Stimulated activated CD8-positive, alpha-beta memory T cell treated with anti-CD3 and anti-CD28 coated beads, Interleukin-12 subunit alpha, Interleukin-12 subunit beta, amount 100 ng/mL, for 1 hour (primary cell): ENCODE results near the gene RING1.

ENCODE experiments used
- DNase-seq: peaks from one replicate; pipeline ENCODE4 v3.0.0-alpha.2; 2020; ENCODE audit warnings: low read depth

The RING1 gene

GRCh38 chr6:33192671-33193602, 15.4 kb upstream of the RING1 start:
- no peak for DNase-seq

DNA sequence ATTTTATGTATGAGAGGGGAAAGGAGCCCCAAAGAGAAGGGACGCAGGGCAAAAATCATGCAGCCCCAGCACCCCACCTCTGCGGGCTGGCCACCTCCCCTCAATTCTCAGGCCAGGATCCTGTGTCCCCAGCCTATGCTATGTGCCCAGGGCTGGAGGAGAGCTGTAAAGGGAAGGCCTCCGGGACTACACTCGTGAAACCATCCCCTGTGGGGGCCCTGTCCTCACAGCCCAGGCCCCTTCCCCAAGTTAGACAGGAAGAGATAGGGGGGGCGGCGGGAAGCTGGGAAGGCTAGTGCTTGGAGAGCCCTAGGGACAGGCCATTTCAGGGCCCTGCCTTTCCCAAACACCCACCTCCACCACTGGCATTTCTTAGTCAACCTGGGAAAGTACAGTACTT, 14.7 kb upstream of the RING1 start:
- DNase-seq: no peak

GRCh38 chr6:33194431-33194979, 13.8 kb upstream of the RING1 start:
- no peak for DNase-seq

GRCh38 chr6:33195304-33196165, 12.8 kb upstream of the RING1 start:
- no peak for DNase-seq

DNA sequence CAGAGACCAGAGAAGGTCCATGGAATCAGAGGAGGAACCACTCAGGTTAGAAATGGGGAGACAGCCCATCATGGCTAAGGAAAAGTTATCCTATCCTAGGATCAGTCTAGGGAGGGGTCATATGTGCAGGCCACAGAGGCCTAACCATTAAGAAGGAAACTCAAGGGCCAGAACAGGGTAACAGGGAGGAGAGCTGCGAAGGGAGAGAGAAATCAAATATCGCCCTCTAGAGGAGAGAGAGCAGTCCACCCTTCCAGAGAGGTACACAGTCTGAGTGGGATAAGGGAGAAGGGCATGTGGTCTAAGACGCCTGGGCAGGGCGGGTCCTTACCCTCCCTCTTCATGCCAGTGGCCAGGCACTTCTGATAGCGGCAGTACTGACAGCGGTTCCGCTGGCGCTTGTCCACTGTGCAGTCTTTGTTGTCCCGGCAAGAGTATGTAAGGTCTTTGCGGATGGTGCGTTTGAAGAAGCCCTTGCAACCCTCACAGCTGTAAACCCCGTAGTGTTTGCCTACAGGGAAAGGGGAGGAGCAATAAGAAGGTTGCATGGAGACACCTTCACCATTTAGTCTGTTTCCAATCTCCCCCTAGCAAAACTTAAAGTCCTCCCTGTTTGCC, 10.8 kb upstream of the RING1 start:
- no peak for DNase-seq

DNA sequence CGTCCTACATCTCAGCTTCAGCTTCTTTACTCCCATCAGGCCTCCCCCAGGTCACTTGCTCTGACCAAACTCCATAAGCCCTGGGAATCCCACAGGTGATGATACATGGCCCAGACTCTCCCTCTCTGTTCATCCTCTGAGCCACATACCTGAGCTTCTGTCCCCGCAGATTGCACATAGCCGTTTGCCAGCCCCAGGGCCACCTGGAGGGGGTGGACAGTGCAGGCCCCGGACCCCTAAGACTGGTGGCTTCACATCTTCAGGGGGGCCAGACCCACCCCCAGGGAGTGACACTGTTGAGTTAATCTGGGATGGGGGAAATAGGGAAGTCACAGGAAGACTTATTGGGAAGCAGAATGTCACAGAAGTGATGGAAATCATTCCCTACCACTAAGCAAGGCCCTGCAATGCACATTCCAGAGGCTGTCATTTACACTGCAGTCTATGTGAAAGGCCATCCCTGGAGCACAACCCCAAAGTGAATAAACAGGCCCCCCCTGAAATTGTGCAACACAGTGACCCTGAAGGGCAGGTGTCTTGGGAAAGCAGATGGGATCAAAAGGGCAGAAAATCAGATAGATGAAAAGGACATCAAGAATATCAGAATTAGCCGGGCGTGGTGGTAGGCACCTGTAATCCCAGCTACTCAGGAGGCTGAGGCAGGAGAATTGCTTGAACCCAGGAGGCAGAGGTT, 10.0 kb upstream of the RING1 start:
- DNase-seq: no peak

GRCh38 chr6:33198853-33199436, 9.4 kb upstream of the RING1 start:
- no peak for DNase-seq

DNA sequence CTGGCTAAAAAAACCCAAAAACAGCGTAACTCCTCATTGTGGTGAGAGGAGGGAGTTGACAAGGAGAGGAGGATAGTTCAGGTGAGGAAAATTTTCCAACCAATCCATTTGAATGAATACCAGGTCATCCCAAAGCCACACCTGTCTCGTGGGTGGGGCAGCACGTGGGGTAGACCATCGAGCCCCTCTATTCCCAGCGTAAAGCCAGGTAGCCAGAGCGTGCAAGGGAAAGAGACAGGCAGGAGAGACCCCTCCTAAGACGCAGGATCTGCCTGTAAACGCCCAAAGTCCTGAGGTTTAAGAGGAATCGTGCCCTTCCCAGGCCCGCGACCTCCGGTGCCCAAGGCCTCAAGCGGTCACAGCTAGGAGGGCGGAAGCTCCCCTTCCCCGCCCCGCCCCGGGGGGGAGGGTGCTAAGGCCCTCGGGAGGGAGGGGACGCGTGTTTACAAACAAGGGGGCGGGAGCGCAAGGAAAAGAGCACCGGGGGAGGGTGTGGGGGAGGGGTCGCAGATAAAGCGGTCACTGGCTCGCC, 8.5 kb upstream of the RING1 start:
- DNase-seq: peak; percentile 49

- peak; percentile 99 for DNase-seq
Measured at GRCh38 chr6:33200219-33201146, 7.8 kb upstream of the RING1 start, which contains the start of the genes RXRB and SLC39A7. RXRB (minus strand) TSS chr6:33200665; CDS start chr6:33200476, 189 bp downstream. SLC39A7 (plus strand) TSS chr6:33200867; CDS start chr6:33201246, 379 bp downstream.

- no peak for DNase-seq
Measured at GRCh38 chr6:33201147-33201545, 7.2 kb upstream of the RING1 start.

GRCh38 chr6:33201935-33202334, 6.4 kb upstream of the RING1 start:
- no peak for DNase-seq

GRCh38 chr6:33202799-33203198, 5.5 kb upstream of the RING1 start:
- DNase-seq: no peak

- no peak for DNase-seq
Measured at GRCh38 chr6:33203443-33204164, 4.7 kb upstream of the RING1 start.

- DNase-seq: no peak
Measured at GRCh38 chr6:33204165-33204414, 4.2 kb upstream of the RING1 start.

- DNase-seq: peak; percentile 87
Measured at GRCh38 chr6:33204415-33205190, 3.7 kb upstream of the RING1 start, which contains the start of gene HSD17B8. HSD17B8 (plus strand) TSS chr6:33204655; CDS start chr6:33204669, 14 bp downstream.

- no peak for DNase-seq
Measured at GRCh38 chr6:33205191-33206026, 2.9 kb upstream of the RING1 start.
